ENCODE results near the gene NAA38. TPM values are rescaled to one million over a fixed set of nuclear protein-coding genes. Genes with fewer than 3 reads are reported as not detected.
A peak's percentile ranks its signal among the peaks of the same experiment; 100 is the strongest.

Gene NAA38
- total RNA-seq, 1 experiment from 2014 or later, result 103 TPM

DNA sequence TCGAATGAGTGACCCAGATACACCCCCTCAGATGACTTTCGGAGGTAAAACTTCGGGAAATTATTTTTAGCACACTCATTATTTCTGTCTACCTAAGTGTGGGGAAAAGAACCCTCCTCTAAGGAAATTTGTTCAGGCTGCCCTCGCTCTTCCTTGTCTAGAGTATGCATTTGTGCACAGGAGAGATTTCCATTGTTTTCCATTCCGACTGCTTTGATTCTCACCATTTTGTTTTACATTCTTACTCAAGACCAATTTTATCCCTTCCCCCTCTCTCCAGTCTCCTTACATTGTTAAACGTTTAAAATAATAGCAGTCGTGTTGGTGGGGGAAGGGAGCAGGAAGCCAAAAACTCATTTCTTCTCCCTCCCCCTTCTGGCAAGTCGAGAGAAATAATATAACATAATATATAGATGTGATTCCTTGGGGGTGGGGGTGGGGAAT lies 29.7 kb upstream of the NAA38 start (continued):
- no peak for TF ChIP-seq EZH2phosphoT487 (IDR thresholded peaks at IDR 0.05; ENCODE audit: borderline replicate concordance)
- no peak for TF ChIP-seq ELF1 (IDR thresholded peaks at IDR 0.05; ENCODE audit: borderline replicate concordance, low read depth)

DNA sequence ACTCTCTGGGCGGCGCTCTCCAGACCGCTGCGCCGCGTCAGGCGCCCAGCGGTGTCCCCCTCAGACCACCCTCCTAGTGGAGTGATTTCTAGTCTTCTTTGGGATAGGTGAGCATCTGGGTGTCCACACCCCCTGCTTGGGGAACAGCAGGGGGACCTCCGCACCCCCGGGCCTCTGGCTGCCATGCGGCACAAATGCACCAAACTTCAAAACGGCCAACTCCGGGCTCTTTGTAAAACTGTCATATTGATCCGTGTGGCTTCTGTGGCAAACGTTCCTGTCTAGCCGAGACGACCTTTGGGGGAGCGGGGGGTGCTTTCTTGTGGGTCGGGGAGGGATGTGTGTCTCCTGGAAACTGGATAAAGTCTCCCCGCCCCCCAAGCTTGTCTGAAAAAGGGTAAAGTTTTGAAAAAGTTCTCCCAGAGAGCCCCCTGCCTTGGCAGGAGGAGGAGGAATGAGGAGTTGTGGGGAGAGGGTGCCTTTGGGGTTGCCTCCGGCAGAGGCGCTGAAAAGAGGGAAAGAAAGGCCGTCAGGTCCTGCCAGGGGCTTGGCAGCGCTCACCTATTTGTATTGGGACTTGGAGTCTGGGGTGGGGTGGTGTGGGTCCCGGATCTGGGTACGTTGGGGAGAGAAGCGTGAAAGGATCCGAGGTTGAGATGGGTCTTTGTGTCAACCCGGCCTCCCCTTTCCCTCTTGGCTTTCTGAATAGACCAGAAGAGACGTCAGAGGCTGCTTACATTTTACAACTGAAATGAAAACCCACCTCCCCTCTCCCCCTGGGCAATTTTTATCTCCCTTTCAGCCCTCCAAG lies 29.1 kb upstream of the NAA38 start:
- BruUV-seq (replicated peaks), result no TSS peak
- peak overlapping the region; percentile 86 for H3K9ac ChIP-seq (ENCODE audit: low read length)
- H3K4me3 ChIP-seq (replicated peaks in 1 of 2; ENCODE audit: low read depth in 1 of 2, low read length in 2 of 2), result peak overlapping the region; percentile 56 to 82
- RAD21 ChIA-PET (ENCODE audit: low non-redundant PET in 1 of 2, low total read pairs in 2 of 2, uncharacterized antibody in 2 of 2, unreplicated experiment in 2 of 2), result no interaction called here
- H3K27me3 ChIP-seq (ENCODE audit: insufficient read depth, low read length), result no peaks in the 10 kb centered on the region
- H3K79me2 ChIP-seq (ENCODE audit: insufficient read depth, low read length), result peaks cover 33% of the 10 kb centered on the region
- POLR2A ChIA-PET, result no interaction called here
- H3K4me2 ChIP-seq (ENCODE audit: low read length), result peak overlapping the region; percentile 99
- H2AFZ ChIP-seq (ENCODE audit: low read depth, low read length, poor library complexity, severe bottlenecking), result no peak overlapping the region
- peak overlapping the region; percentile 97 for H3K27ac ChIP-seq (ENCODE audit: low read depth, low read length)
- no peak for DNase-seq (ENCODE audit: low read depth, low spot score)
- TF ChIP-seq, protein P1, sequence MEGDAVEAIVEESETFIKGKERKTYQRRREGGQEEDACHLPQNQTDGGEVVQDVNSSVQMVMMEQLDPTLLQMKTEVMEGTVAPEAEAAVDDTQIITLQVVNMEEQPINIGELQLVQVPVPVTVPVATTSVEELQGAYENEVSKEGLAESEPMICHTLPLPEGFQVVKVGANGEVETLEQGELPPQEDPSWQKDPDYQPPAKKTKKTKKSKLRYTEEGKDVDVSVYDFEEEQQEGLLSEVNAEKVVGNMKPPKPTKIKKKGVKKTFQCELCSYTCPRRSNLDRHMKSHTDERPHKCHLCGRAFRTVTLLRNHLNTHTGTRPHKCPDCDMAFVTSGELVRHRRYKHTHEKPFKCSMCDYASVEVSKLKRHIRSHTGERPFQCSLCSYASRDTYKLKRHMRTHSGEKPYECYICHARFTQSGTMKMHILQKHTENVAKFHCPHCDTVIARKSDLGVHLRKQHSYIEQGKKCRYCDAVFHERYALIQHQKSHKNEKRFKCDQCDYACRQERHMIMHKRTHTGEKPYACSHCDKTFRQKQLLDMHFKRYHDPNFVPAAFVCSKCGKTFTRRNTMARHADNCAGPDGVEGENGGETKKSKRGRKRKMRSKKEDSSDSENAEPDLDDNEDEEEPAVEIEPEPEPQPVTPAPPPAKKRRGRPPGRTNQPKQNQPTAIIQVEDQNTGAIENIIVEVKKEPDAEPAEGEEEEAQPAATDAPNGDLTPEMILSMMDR (IDR thresholded peaks at IDR 0.05 in 2 of 3, conservative IDR thresholded peaks at IDR 0.05 in 1 of 3; ENCODE audit: borderline replicate concordance in 1 of 3, insufficient read depth in 1 of 3, low read depth in 2 of 3, low read length in 2 of 3), result no peak
- no peak for TF ChIP-seq SP1 (IDR thresholded peaks at IDR 0.05; ENCODE audit: low read depth)
- no peak for TF ChIP-seq YY1 (IDR thresholded peaks at IDR 0.05; ENCODE audit: extremely low read depth, insufficient replicate concordance, low read depth, low read length)
- TF ChIP-seq ZNF274 (IDR thresholded peaks at IDR 0.05; ENCODE audit: low read depth, low read length), result no peak
- TF ChIP-seq TCF7L2 (IDR thresholded peaks at IDR 0.05; ENCODE audit: borderline replicate concordance, extremely low read depth, insufficient read depth, insufficient read length), result no peak
- TF ChIP-seq EZH2phosphoT487 (IDR thresholded peaks at IDR 0.05; ENCODE audit: borderline replicate concordance), result no peak
- TF ChIP-seq CEBPB (IDR thresholded peaks at IDR 0.05; ENCODE audit: low read depth), result no peak
- TF ChIP-seq, protein P2, sequence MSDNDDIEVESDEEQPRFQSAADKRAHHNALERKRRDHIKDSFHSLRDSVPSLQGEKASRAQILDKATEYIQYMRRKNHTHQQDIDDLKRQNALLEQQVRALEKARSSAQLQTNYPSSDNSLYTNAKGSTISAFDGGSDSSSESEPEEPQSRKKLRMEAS (IDR thresholded peaks at IDR 0.05), result no peak
- TF ChIP-seq, protein P3, sequence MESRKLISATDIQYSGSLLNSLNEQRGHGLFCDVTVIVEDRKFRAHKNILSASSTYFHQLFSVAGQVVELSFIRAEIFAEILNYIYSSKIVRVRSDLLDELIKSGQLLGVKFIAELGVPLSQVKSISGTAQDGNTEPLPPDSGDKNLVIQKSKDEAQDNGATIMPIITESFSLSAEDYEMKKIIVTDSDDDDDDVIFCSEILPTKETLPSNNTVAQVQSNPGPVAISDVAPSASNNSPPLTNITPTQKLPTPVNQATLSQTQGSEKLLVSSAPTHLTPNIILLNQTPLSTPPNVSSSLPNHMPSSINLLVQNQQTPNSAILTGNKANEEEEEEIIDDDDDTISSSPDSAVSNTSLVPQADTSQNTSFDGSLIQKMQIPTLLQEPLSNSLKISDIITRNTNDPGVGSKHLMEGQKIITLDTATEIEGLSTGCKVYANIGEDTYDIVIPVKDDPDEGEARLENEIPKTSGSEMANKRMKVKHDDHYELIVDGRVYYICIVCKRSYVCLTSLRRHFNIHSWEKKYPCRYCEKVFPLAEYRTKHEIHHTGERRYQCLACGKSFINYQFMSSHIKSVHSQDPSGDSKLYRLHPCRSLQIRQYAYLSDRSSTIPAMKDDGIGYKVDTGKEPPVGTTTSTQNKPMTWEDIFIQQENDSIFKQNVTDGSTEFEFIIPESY (IDR thresholded peaks at IDR 0.05; ENCODE audit: extremely low read depth, insufficient replicate concordance, low read length), result no peak
- CTCF ChIA-PET, result interaction anchor here (0.8 to 1.0 kb wide), 3 partner anchors 20 to 29 kb away, joined by 3 read pairs; partner anchors contain the start of gene NAA38
- intact Hi-C loops (cut with micrococcal nuclease), result loop anchor here (1.0 to 2.0 kb wide), 2 partner anchors 29 to 52 kb away; partner anchors contain the start of genes KDM6B and NAA38
- H3K9me3 ChIP-seq (ENCODE audit: control insufficient read depth in 1 of 2, insufficient read depth in 1 of 2, low read depth in 1 of 2, low read length in 2 of 2), result no peaks in the 10 kb centered on the region
- peaks cover 7 to 15% of the 10 kb centered on the region in 2 experiments; a peak in 2 of 4 replicates for H3K36me3 ChIP-seq (ENCODE audit: control insufficient read depth in 1 of 2, insufficient read depth in 2 of 2, low read length in 2 of 2)
- ATAC-seq, result 0 out of 2 replicates have a peak, but pooled peaks have one; percentile 9
- H3K9me2 ChIP-seq (ENCODE audit: insufficient read depth), result no peaks in the 10 kb centered on the region
- H4K20me1 ChIP-seq (ENCODE audit: insufficient read depth), result no peaks in the 10 kb centered on the region
- peaks cover 39 to 53% of the 10 kb centered on the region in 2 experiments for H3K4me1 ChIP-seq (ENCODE audit: control insufficient read depth in 1 of 2, insufficient read depth in 2 of 2, low read length in 2 of 2)

All from HCT116 (cell line).